H9 (cell line): ENCODE measurements around the gene MFSD6. TPM values are rescaled to one million over a fixed set of nuclear protein-coding genes. Genes with fewer than 3 reads are reported as not detected.

Experiments used
- DNase-seq: peaks from one replicate; pipeline ENCODE4 v3.0.0-alpha.2; 2017
- H2AFZ ChIP-seq: one replicate; pipeline ENCODE4 v1.6.1; 2013; ENCODE audit warnings: mild to moderate bottlenecking, low read length, control low read depth, moderate library complexity
- H2AK5ac ChIP-seq: 2 replicates; pipeline ENCODE4 v1.6.1; 2013; ENCODE audit warnings: low read length, control low read depth, mixed read lengths; ENCODE audit not compliant: insufficient read length
- H2BK120ac ChIP-seq: one replicate; pipeline ENCODE4 v1.6.1; 2013; ENCODE audit warnings: low read depth, mild to moderate bottlenecking, low read length, control low read depth, inconsistent platforms; ENCODE audit not compliant: poor library complexity, severe bottlenecking
- H2BK12ac ChIP-seq: 2 replicates; pipeline ENCODE4 v1.6.1; 2013; ENCODE audit warnings: low read length, control low read depth, mixed read lengths, low read depth; ENCODE audit not compliant: insufficient read length
- H2BK15ac ChIP-seq: 2 replicates; pipeline ENCODE4 v1.6.1; 2013; ENCODE audit warnings: low read depth, low read length, control low read depth
- H2BK20ac ChIP-seq: one replicate; pipeline ENCODE4 v1.6.1; 2013; ENCODE audit warnings: low read depth, mild to moderate bottlenecking, low read length, control low read depth, inconsistent platforms; ENCODE audit not compliant: poor library complexity, severe bottlenecking
- H2BK5ac ChIP-seq: 2 replicates; pipeline ENCODE4 v1.6.1; 2013; ENCODE audit warnings: low read length, control low read depth, mixed read lengths; ENCODE audit not compliant: insufficient read length
- H3K14ac ChIP-seq: 2 replicates; pipeline ENCODE4 v1.6.1; 2013; ENCODE audit warnings: low read length, control low read depth; ENCODE audit not compliant: insufficient read depth
- H3K18ac ChIP-seq: 2 replicates; pipeline ENCODE4 v1.6.1; 2013; ENCODE audit warnings: low read depth, mild to moderate bottlenecking, mixed read lengths, low read length, control low read depth; ENCODE audit not compliant: insufficient read length
- H3K23ac ChIP-seq: 2 replicates; pipeline ENCODE4 v1.6.1; 2013; ENCODE audit warnings: low read length, control low read depth, mixed read lengths, low read depth; ENCODE audit not compliant: insufficient read length
- H3K23me2 ChIP-seq: 2 replicates; pipeline ENCODE4 v1.6.1; 2013; ENCODE audit warnings: low read depth, mild to moderate bottlenecking, mixed read lengths, low read length, control low read depth; ENCODE audit not compliant: insufficient read length, poor library complexity, severe bottlenecking
- H3K27ac ChIP-seq: 2 replicates; pipeline ENCODE4 v1.5.1; 2013; ENCODE audit warnings: low read length, control low read depth, mixed read lengths, low read depth; ENCODE audit not compliant: insufficient read length
- H3K27me3 ChIP-seq: 2 replicates; pipeline ENCODE4 v1.6.1; 2013; ENCODE audit warnings: low read length, control low read depth, inconsistent platforms; ENCODE audit not compliant: insufficient read depth
- H3K4ac ChIP-seq: 2 replicates; pipeline ENCODE4 v1.6.1; 2013; ENCODE audit warnings: low read depth, mild to moderate bottlenecking, control low read depth, inconsistent platforms, low read length, moderate library complexity
- H3K4me1 ChIP-seq: 2 replicates; pipeline ENCODE4 v1.6.1; 2013; ENCODE audit warnings: low read length, control low read depth, inconsistent platforms; ENCODE audit not compliant: insufficient read depth
- H3K4me2 ChIP-seq: 2 replicates; pipeline ENCODE4 v1.6.1; 2013; ENCODE audit warnings: low read length, control low read depth, mixed read lengths; ENCODE audit not compliant: insufficient read length, insufficient read depth
- H3K56ac ChIP-seq: 2 replicates; pipeline ENCODE4 v1.6.1; 2013; ENCODE audit warnings: low read depth, mild to moderate bottlenecking, mixed read lengths, low read length, control low read depth; ENCODE audit not compliant: insufficient read length
- H3K79me1 ChIP-seq: 2 replicates; pipeline ENCODE4 v1.6.1; 2013; ENCODE audit warnings: low read depth, mild to moderate bottlenecking, moderate library complexity, low read length, control low read depth, inconsistent platforms; ENCODE audit not compliant: insufficient read depth, poor library complexity, severe bottlenecking
- H3K79me2 ChIP-seq: 2 replicates; pipeline ENCODE4 v1.6.1; 2013; ENCODE audit warnings: low read length, control low read depth, inconsistent platforms; ENCODE audit not compliant: insufficient read depth
- H3K9ac ChIP-seq: 2 replicates; pipeline ENCODE4 v1.6.1; 2013; ENCODE audit warnings: low read length, control low read depth, mixed read lengths; ENCODE audit not compliant: insufficient read length; ENCODE audit errors: extremely low read depth
- H3K9me3 ChIP-seq: one replicate; pipeline ENCODE4 v1.6.1; 2013; ENCODE audit warnings: low read depth, low read length, inconsistent platforms; ENCODE audit not compliant: control insufficient read depth
- H3T11ph ChIP-seq: one replicate; pipeline ENCODE4 v1.6.1; 2013; ENCODE audit warnings: mild to moderate bottlenecking, low read length, control low read depth, inconsistent platforms
- H4K20me1 ChIP-seq: one replicate; pipeline ENCODE4 v1.6.1; 2013; ENCODE audit not compliant: control insufficient read depth, insufficient read length, insufficient read depth
- H4K5ac ChIP-seq: 2 replicates; pipeline ENCODE4 v1.6.1; 2013; ENCODE audit warnings: low read depth, mild to moderate bottlenecking, mixed read lengths, low read length, control low read depth; ENCODE audit not compliant: insufficient read length
- H4K8ac ChIP-seq: replicated peaks from 2 replicates; pipeline ENCODE4 v1.6.1; 2013; ENCODE audit warnings: low read length, control low read depth, mixed read lengths, low read depth; ENCODE audit not compliant: insufficient read length
- H4K91ac ChIP-seq: 2 replicates; pipeline ENCODE4 v1.6.1; 2013; ENCODE audit warnings: low read depth, mild to moderate bottlenecking, moderate library complexity, mixed read lengths, low read length, control low read depth; ENCODE audit not compliant: insufficient read length
- H3K27ac Mint-ChIP-seq, 3 experiments: 2 replicates in 2 of 3; 3 replicates in 1 of 3; pipeline ENCODE4 v1.8.0; 2020 to 2021; ENCODE audit warnings: mixed read lengths in 3 of 3, mild to moderate bottlenecking in 1 of 3, moderate library complexity in 1 of 3
- H3K27me3 Mint-ChIP-seq: 2 replicates; pipeline ENCODE4 v1.8.0; 2021; ENCODE audit warnings: low read depth, mild to moderate bottlenecking, moderate library complexity, mixed read lengths
- H3K36me3 Mint-ChIP-seq, 3 experiments: 2 replicates in 2 of 3; 3 replicates in 1 of 3; pipeline ENCODE4 v1.8.0; 2020 to 2021; ENCODE audit warnings: low read depth in 3 of 3, mixed read lengths in 3 of 3; ENCODE audit not compliant: insufficient read depth in 1 of 3
- H3K4me1 Mint-ChIP-seq, 2 experiments: 2 replicates each; pipeline ENCODE4 v1.8.0; 2020; ENCODE audit warnings: mixed read lengths in 2 of 2
- H3K4me3 Mint-ChIP-seq, 2 experiments: 2 replicates in 1 of 2; 3 replicates in 1 of 2; pipeline ENCODE4 v1.8.0; 2020 to 2021; ENCODE audit warnings: mild to moderate bottlenecking in 2 of 2, mixed read lengths in 2 of 2, moderate library complexity in 1 of 2
- H3K9me3 Mint-ChIP-seq, 2 experiments: 2 replicates in 1 of 2; 3 replicates in 1 of 2; pipeline ENCODE4 v1.8.0; 2020; ENCODE audit warnings: mild to moderate bottlenecking in 2 of 2, mixed read lengths in 2 of 2, moderate library complexity in 1 of 2
- WGBS: extraction: QIAGEN DNeasy Blood & Tissue Kit; methylation state at CpG from one replicate; pipeline ENCODE4 v1.1.7; 2013; ENCODE audit warnings: missing lambda C conversion rate, low lambda C conversion rate, mixed read lengths; ENCODE audit not compliant: insufficient read length; ENCODE audit errors: extremely low coverage; 5-methylcytosine and 5-hydroxymethylcytosine counted together
- total RNA-seq: library from RNA; stranded (reverse); gene quantifications from 2 replicates; pipeline ENCODE4 v1.2.1, GENCODE V29; 2021
- TF ChIP-seq, protein P1 (sequence below): fragments of 200-600 bp; sonication (generic); conservative IDR thresholded peaks from 3 replicates; pipeline ENCODE4 v1.8.0; 2021; ENCODE audit warnings: antibody characterized with exemption, mild to moderate bottlenecking

Gene MFSD6
- total RNA-seq, 1 experiment from 2014 or later, result 4.0 TPM

DNA sequence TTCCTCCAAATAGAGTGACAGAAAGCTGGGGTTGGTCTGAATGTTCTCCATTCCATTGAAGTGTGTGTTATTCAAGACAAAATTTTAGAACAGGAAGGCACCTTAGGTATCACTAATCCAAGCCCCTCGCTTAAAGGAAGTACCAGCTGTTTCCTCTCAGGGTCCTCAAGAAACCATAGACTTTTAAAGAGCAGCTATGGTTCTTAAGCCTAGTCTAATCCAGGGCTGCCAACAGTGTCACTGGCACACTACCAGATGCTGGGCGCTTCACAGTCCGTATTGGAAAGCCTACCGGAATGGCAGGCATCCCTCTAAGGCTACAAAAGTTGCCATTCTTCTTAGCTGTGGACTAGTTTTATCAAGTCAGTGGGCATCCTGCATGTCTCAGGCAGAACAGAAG lies 124.4 kb downstream of the MFSD6 start:
- no peaks in the 10 kb centered on the region for H3K27me3 Mint-ChIP-seq
- H3K14ac ChIP-seq, result no peak overlapping the region
- H4K20me1 ChIP-seq, result no peaks in the 10 kb centered on the region
- no peak overlapping the region for H3K18ac ChIP-seq
- H3K79me1 ChIP-seq, result no peaks in the 10 kb centered on the region
- no peak overlapping the region for H2BK120ac ChIP-seq
- H3K4me1 ChIP-seq, result peaks cover 3% of the 10 kb centered on the region; the same call in 1 of the 2 replicates
- no peak overlapping the region for H3K27ac Mint-ChIP-seq
- no peak overlapping the region for H3K56ac ChIP-seq
- H3K9me3 Mint-ChIP-seq, result peaks cover 4 to 8% of the 10 kb centered on the region in 2 experiments
- no peak overlapping the region for H3K4ac ChIP-seq
- no peak overlapping the region for H3T11ph ChIP-seq
- no peak overlapping the region for H4K91ac ChIP-seq
- no peak overlapping the region for H2AK5ac ChIP-seq
- H2BK5ac ChIP-seq, result no peak overlapping the region
- H2BK12ac ChIP-seq, result no peak overlapping the region
- no peak overlapping the region for H4K5ac ChIP-seq
- no peaks in the 10 kb centered on the region for H3K79me2 ChIP-seq
- H2AFZ ChIP-seq, result no peak overlapping the region
- H3K4me1 Mint-ChIP-seq, result peaks cover 39 to 46% of the 10 kb centered on the region in 2 experiments
- H3K4me2 ChIP-seq, result no peak overlapping the region
- H3K23ac ChIP-seq, result no peak overlapping the region
- H2BK20ac ChIP-seq, result no peak overlapping the region
- H3K27ac ChIP-seq, result no peak overlapping the region
- TF ChIP-seq, protein P1, sequence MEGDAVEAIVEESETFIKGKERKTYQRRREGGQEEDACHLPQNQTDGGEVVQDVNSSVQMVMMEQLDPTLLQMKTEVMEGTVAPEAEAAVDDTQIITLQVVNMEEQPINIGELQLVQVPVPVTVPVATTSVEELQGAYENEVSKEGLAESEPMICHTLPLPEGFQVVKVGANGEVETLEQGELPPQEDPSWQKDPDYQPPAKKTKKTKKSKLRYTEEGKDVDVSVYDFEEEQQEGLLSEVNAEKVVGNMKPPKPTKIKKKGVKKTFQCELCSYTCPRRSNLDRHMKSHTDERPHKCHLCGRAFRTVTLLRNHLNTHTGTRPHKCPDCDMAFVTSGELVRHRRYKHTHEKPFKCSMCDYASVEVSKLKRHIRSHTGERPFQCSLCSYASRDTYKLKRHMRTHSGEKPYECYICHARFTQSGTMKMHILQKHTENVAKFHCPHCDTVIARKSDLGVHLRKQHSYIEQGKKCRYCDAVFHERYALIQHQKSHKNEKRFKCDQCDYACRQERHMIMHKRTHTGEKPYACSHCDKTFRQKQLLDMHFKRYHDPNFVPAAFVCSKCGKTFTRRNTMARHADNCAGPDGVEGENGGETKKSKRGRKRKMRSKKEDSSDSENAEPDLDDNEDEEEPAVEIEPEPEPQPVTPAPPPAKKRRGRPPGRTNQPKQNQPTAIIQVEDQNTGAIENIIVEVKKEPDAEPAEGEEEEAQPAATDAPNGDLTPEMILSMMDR, result no peak
- H4K8ac ChIP-seq, result no peak overlapping the region
- no peak overlapping the region for H3K4me3 Mint-ChIP-seq
- H3K27me3 ChIP-seq, result no peaks in the 10 kb centered on the region
- whole genome bisulfite sequencing, result no CpG with 5 or more reads among the region's 4 CpGs
- peaks cover 7 to 11% (median 9%) of the 10 kb centered on the region in 3 experiments for H3K36me3 Mint-ChIP-seq
- no peaks in the 10 kb centered on the region for H3K9me3 ChIP-seq
- H3K23me2 ChIP-seq, result peaks cover 10% of the 10 kb centered on the region
- DNase-seq, result no peak
- no peak overlapping the region for H2BK15ac ChIP-seq
- H3K9ac ChIP-seq, result no peak overlapping the region
